OCI-LY7 (cell line): ENCODE data around the gene INPP5A. TPM values are rescaled to one million over a fixed set of nuclear protein-coding genes. Genes with fewer than 3 reads are reported as not detected.

Experiments used
- BruUV-seq: library from RNA; stranded (reverse); fragments of 400-500 nt; replicated peaks from 2 replicates; lab custom pipeline; 2021; lab: Mats Ljungman, UMichigan
- CTCF ChIA-PET: fragments of 300-600 bp; sonication (Branson Sonifier 250); formaldehyde crosslinking; loops from one replicate; lab custom pipeline; 2022; ENCODE audit warnings: antibody characterized with exemption; ENCODE audit not compliant: unreplicated experiment; lab: Charles Lee
- POLR2A ChIA-PET: fragments of 300-600 bp; sonication (Branson Sonifier 250); formaldehyde crosslinking; loops from one replicate; lab custom pipeline; 2022; ENCODE audit warnings: antibody characterized with exemption; lab: Charles Lee
- DNase-seq: peaks from one replicate; pipeline ENCODE4 v3.0.0-alpha.2; 2015; ENCODE audit warnings: low spot score
- H2AFZ ChIP-seq: fragments of 200-600 bp; sonication (generic), shearing (Covaris generic); 2 replicates; pipeline ENCODE4 v1.6.1; 2014; ENCODE audit warnings: mild to moderate bottlenecking, antibody characterized with exemption, low read length, moderate library complexity
- H3K27ac ChIP-seq: fragments of 200-600 bp; sonication (generic); 2 replicates; pipeline ENCODE4 v1.5.1; 2014; ENCODE audit warnings: mixed run types, low read depth, mild to moderate bottlenecking, moderate library complexity, low read length, inconsistent platforms; ENCODE audit not compliant: poor library complexity, severe bottlenecking
- H3K36me3 ChIP-seq: fragments of 200-600 bp; sonication (generic); 2 replicates; pipeline ENCODE4 v1.6.1; 2014; ENCODE audit warnings: mild to moderate bottlenecking, antibody characterized with exemption, low read length, moderate library complexity, mixed read lengths; ENCODE audit not compliant: insufficient read depth
- H3K4me1 ChIP-seq: fragments of 200-600 bp; sonication (generic); 2 replicates; pipeline ENCODE4 v1.5.1; 2014; ENCODE audit warnings: mild to moderate bottlenecking, low read length; ENCODE audit not compliant: insufficient read depth, poor library complexity, severe bottlenecking
- H3K4me2 ChIP-seq: fragments of 200-600 bp; sonication (generic); 2 replicates; pipeline ENCODE4 v1.6.1; 2014; ENCODE audit warnings: mild to moderate bottlenecking, low read length
- H3K4me3 ChIP-seq: fragments of 200-600 bp; sonication (generic); 2 replicates; pipeline ENCODE4 v1.5.1; 2014; ENCODE audit warnings: mild to moderate bottlenecking, low read depth, low read length; ENCODE audit not compliant: poor library complexity, severe bottlenecking
- H3K79me2 ChIP-seq: fragments of 200-600 bp; sonication (generic); 2 replicates; pipeline ENCODE4 v1.6.1; 2016; ENCODE audit warnings: low read depth, mild to moderate bottlenecking, low read length, moderate library complexity, mixed read lengths; ENCODE audit not compliant: insufficient read depth
- H3K9me2 ChIP-seq: fragments of 200-600 bp; sonication (generic); 2 replicates; pipeline ENCODE4 v1.6.1; 2016; ENCODE audit warnings: mild to moderate bottlenecking, low read length, mixed read lengths; ENCODE audit not compliant: insufficient read depth
- H3K9me3 ChIP-seq: fragments of 200-600 bp; sonication (generic); 2 replicates; pipeline ENCODE4 v1.6.1; 2014; ENCODE audit warnings: mild to moderate bottlenecking, mixed run types, low read length, mixed read lengths
- H4K20me1 ChIP-seq: fragments of 200-600 bp; sonication (generic); 2 replicates; pipeline ENCODE4 v1.6.1; 2014; ENCODE audit warnings: mild to moderate bottlenecking, antibody characterized with exemption, low read length, moderate library complexity, mixed read lengths; ENCODE audit not compliant: insufficient read depth
- EZH2phosphoT487 ChIP-seq: fragments of 200-600 bp; sonication (generic); IDR thresholded peaks from 2 replicates; pipeline ENCODE4 v1.6.1; 2018; ENCODE audit warnings: low read depth, borderline replicate concordance, mild to moderate bottlenecking, mixed run types, antibody characterized with exemption, low read length, moderate library complexity, mixed read lengths
- intact Hi-C: fragments of 100-400 bp; cut with micrococcal nuclease; formaldehyde crosslinking; loops from one replicate; pipeline ENCODE4 v1.10.0; 2022; ENCODE audit not compliant: unreplicated experiment
- total RNA-seq, 2 experiments: library from RNA; depleted of rRNA in 1 of 2; stranded (reverse); fragments of >200 nt in 1 of 2; shearing (Covaris generic) in 1 of 2; gene quantifications; 2 replicates each; pipeline ENCODE4 v1.2.3, GENCODE V29; 2014 to 2022
- TF ChIP-seq, protein P1 (sequence below): fragments of 200-600 bp; sonication (generic); conservative IDR thresholded peaks from 2 replicates; pipeline ENCODE4 v1.5.1; 2014; ENCODE audit warnings: mild to moderate bottlenecking, antibody characterized with exemption, low read length, moderate library complexity, mixed read lengths

INPP5A gene
- total RNA-seq, 2 experiments from 2014 or later, result 14.5 to 18.4 TPM

DNA sequence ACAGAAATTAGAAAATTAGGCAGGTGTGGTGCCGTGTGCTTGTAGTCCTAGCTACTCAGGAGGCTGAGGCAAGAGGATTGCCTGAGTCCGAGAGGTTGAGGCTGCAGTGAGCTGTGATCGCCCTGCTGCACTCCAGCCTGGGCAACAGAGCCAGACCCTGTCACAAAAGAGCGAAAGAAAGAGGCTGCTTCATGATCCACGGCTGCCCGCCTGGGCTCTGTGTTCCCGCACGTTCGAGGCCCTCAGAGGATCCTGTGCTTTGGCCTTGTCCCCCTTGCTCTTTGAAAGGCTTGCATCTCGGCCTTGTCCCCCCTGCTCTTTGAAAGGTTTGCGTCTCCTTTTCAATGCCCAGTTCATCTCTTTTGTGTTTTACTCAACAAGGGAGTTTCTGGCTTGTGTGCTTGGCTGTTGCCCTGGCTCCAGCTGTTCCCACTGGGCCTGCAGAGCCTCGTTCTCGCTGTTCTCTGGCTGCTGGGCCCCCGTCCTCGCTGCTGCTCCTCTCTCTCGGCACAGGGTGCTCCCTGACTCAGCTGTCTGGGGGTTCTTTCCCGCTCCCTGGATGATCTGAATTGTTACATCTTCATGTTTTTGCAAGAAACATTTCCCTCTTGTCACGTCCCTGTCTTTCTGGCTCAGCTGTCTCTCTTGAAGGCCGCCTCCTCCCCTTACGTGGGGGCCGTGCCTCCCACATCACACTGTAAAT, 45.1 kb upstream of the INPP5A start:
- intact Hi-C loops, result loop anchor here (10.0 kb wide), 1 partner anchor 972 kb away; no protein-coding TSS in a partner anchor
- no peaks in the 10 kb centered on the region for H3K36me3 ChIP-seq
- H4K20me1 ChIP-seq, result no peaks in the 10 kb centered on the region
- no peaks in the 10 kb centered on the region for H3K9me2 ChIP-seq
- H3K79me2 ChIP-seq, result no peaks in the 10 kb centered on the region
- H3K9me3 ChIP-seq, result no peaks in the 10 kb centered on the region
- no peak overlapping the region for H3K4me3 ChIP-seq
- CTCF ChIA-PET, result no interaction called here
- no peak overlapping the region for H3K4me2 ChIP-seq
- TF ChIP-seq, protein P1, sequence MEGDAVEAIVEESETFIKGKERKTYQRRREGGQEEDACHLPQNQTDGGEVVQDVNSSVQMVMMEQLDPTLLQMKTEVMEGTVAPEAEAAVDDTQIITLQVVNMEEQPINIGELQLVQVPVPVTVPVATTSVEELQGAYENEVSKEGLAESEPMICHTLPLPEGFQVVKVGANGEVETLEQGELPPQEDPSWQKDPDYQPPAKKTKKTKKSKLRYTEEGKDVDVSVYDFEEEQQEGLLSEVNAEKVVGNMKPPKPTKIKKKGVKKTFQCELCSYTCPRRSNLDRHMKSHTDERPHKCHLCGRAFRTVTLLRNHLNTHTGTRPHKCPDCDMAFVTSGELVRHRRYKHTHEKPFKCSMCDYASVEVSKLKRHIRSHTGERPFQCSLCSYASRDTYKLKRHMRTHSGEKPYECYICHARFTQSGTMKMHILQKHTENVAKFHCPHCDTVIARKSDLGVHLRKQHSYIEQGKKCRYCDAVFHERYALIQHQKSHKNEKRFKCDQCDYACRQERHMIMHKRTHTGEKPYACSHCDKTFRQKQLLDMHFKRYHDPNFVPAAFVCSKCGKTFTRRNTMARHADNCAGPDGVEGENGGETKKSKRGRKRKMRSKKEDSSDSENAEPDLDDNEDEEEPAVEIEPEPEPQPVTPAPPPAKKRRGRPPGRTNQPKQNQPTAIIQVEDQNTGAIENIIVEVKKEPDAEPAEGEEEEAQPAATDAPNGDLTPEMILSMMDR, result no peak
- no peak for TF ChIP-seq EZH2phosphoT487
- H3K4me1 ChIP-seq, result no peaks in the 10 kb centered on the region
- POLR2A ChIA-PET, result interaction anchor here (0.6 to 1.0 kb wide), 3 partner anchors 9 to 89 kb away, joined by 3 to 6 read pairs (median 3); no protein-coding TSS in a partner anchor
- BruUV-seq, result no TSS peak
- no peak for DNase-seq
- H2AFZ ChIP-seq, result no peak overlapping the region
- no peak overlapping the region for H3K27ac ChIP-seq

DNA sequence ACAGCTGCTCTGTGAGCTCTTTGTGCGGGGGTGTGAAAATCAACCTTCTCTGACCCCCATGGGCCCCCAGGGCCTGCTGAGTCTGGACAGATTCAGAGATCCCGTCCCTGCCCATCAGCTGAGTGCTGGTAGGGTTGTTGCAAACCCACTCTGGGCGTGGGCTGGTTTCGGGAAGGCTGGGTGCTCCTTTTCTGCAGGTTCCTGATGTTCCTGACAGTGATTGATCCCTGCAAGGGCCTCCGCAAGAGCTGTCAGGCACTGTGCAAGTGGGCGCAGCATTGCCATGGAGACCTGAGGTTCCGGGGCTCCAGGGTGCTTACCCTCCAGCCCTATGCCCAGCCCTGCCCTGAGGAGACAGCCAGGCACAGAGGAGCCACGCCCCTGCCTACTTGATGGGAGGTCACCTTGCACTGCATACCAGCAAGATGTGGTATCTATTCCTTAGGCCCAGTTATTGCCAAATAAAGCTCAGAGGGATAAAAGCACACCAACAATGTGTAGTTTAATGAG, 44.3 kb upstream of the INPP5A start:
- intact Hi-C loops, result loop anchor here (10.0 kb wide), 1 partner anchor 972 kb away; no protein-coding TSS in a partner anchor

More for the DNA sequence above, 44.3 kb upstream of the INPP5A start:
- TF ChIP-seq, protein P1, result no peak
- no peak for TF ChIP-seq EZH2phosphoT487
- BruUV-seq, result no TSS peak
- Histone ChIP-seq H3K36me3 (no peaks in the 10 kb centered on the region), H4K20me1 (no peaks in the 10 kb centered on the region), H2AFZ (no peak overlapping the region), H3K9me3 (no peaks in the 10 kb centered on the region), H3K4me1 (no peaks in the 10 kb centered on the region), H3K4me2 (no peak overlapping the region), H3K4me3 (no peak overlapping the region), H3K9me2 (no peaks in the 10 kb centered on the region), H3K79me2 (no peaks in the 10 kb centered on the region), H3K27ac (no peak overlapping the region)
- DNase-seq, result no peak
- ChIA-PET POLR2A (interaction anchor here (0.6 to 1.0 kb wide), 2 partner anchors 10 to 89 kb away, joined by 3 to 6 read pairs; no protein-coding TSS in a partner anchor), CTCF (no interaction called here)
